Activated T-helper 1 cell treated with anti-CD3 and anti-CD28 coated beads, Interleukin-2, amount 50 U/mL, for 16 hours (primary cell): ENCODE data around the gene GNB3.

Source experiments
- DNase-seq, 2 donors: peaks; one replicate each; pipeline ENCODE4 v3.0.0-alpha.2; 2020; ENCODE audit warnings: low read depth in 1 of 2, low spot score in 1 of 2

The GNB3 gene

DNA sequence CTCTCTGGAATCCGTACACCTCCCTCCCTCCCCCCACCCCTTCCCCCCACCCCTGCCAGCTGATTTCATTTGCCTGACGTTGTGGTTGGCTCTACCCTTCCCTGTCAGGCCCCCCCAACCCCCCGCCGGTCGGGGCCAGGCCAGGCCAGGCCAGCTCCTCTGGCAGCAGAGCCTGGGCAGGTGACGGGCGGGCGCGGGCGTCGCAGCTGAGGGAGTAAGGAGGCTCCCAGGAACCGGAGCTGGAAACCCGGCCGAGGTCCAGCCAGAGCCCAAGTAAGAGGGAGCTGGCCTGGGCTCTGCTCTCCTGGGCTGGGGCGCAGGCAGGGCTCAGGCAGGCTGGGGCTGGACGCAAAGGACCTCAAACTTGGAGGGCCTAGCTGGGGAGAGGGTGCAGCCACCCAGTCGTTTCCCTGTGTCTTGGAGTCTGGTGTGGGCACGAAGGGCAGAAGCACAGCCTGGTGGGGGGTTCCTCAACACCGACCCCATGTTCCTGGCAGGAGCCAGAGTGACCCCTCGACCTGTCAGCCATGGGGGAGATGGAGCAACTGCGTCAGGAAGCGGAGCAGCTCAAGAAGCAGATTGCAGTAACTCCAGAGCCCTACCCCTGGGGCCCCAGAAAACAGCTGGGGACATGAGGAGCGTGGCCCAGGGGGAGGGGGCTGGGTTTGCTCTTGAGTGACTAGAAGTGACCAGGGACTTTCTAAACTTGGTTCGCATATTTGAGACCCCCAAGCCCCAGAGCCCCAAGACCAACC is at the start of gene GNB3:
Gene GNB3 (plus strand): TSS at position 165 of the 755 bp plus-strand sequence. CDS start 363 bp downstream, at position 528.
- DNase-seq, result no peak

DNA sequence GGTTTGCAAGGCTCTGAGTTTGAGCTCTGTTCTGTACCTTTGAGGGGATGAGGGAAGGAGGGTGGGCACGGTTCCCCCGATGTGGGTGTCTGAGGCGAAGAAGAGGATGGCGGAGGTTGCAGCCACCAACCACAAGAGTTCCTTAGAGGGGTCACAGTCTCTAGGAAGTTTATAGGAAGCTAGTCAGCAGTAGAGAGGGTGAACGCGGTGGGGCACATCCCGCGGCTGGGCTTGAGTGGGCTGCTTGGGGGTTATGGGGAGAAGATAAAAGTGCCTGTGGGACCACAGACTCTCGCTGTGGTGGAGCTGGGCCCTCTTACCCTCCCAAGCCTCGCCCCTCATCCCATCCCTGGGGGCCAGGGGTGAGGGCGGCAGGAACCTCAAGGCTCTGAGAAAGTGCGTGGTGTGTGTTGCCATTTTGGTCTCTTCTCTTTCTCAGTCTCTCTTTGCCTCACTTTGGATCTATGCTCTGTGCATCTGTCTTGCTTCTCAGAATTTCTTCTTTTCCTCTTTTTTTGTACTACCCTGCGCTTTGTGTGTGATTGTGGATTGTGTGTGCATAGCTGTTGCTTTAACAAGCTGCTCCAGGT is 48.7 kb upstream of the GNB3 start:
- no peak for DNase-seq

DNA sequence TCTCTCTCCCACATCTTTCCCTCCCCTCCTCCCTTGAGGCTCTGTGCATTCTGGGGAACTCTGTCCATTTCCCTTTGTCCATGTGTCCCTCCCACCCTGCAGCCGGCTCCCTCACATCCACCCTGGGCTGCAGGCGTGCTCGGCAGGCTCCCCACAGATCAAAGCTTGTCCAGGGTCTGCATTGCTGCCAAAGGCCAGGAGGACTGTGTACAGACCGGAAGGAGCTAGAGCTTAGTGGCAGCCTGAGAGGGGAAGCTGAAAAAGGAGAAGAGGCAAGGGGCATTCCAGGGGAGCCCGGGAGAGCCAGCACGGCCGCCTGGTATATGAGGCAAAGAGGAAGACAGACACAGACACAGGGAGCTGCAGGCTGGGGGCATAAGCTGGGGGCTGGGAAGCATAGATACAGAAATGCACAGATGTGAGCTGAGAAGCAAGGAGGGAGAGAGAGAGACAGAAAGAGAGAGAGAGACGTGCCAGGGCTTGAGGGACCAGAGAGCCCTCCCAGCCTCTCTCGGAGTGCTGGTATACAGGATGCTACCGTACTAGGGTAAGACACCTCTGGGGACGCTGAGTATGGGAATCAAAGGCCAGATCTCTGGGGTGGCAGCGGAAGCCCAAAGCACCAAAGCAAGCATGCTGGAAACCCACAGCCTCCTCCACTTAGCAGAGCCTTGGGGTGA is 48.1 kb upstream of the GNB3 start:
- DNase-seq, result no peak

DNA sequence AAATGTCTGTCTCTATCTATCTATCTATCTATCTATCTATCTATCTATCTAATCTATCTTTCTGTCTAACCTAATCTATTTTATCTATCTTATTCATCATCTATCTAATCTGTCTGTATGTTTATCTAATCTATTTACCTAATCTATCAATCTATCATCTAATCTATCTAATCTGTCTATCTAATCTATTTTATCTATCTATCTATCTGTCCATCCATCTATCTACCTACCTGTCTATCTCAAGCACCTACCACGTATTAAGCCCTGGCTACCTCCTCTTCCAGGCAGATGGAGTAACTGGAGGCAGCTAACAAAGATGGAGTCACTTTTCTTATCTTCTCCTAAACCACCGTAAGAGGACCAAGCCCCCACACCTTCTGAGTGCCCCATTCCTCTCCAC is 45.6 kb upstream of the GNB3 start:
- no peak for DNase-seq

DNA sequence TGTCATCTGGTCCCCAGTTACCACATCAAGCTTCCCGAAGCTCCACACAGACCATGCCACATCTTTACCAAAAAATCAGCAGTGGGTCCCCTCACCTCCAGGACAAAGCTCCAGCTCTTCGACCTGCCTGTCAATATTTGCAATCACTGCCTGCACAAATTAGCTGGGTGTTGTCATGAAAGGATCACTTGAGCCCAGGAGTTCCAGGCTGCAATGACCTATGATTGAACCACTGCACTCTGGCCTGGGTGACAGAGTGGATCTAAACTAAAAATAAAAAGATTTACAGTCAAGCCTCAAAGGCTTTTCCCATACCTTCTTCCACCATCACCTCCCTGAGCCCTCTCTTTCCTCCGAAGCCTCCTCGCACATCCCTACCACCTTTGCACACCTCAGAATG is 44.1 kb upstream of the GNB3 start:
- DNase-seq, result no peak

- no peak for DNase-seq
Observed at GRCh38 chr12:6799147-6799546, 41.6 kb upstream of the GNB3 start.

- no peak for DNase-seq
Observed at GRCh38 chr12:6807170-6807569, 33.6 kb upstream of the GNB3 start.

- no peak for DNase-seq
Observed at GRCh38 chr12:6809056-6809455, 31.7 kb upstream of the GNB3 start.

- DNase-seq, result no peak
Observed at GRCh38 chr12:6810758-6811157, 30.0 kb upstream of the GNB3 start.

DNA sequence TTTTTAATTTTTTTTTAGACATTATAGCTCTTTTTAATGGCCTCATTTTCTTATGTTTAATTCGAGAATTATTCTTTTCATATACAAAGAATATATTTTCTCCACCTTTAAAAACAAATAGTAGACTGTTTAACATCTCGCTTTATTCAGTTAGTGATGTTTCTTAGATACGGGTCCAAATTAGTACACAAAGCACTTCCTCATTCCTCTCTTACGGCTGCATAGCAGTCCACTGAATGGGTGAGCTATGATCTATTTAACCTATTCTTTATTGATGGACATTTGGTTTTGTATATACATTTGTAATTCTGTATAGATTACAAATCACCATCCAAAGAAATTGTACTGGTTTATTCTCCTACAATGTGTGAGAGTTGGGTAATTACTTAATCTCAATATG is 27.4 kb upstream of the GNB3 start:
- no peak for DNase-seq

DNA sequence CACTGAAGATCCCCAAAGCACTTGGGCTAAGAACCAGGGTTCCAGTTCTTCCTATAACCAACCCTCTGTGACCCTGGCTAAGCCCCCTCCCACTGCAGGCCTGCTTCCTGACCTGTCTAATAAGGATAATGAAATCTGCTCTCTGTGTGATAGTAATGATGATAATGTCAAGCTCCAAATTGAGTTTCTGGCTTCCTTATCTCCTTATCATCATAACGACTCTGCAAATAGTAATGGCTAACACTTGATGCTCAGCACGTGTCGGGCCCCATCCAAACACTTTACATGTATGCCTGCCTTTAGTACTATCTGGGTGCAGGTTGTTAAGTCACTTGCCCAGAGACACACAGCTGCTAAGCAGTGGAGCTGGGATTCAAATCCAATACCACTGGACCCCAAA is 24.1 kb upstream of the GNB3 start:
- no peak for DNase-seq

GRCh38 chr12:6817098-6817497 is 23.6 kb upstream of the GNB3 start:
- no peak for DNase-seq

GRCh38 chr12:6817662-6818157 is 23.0 kb upstream of the GNB3 start:
- DNase-seq, result no peak

- DNase-seq, result no peak
Observed at GRCh38 chr12:6818222-6818621, 22.5 kb upstream of the GNB3 start.

- no peak for DNase-seq
Observed at GRCh38 chr12:6818645-6819044, 22.1 kb upstream of the GNB3 start.

DNA sequence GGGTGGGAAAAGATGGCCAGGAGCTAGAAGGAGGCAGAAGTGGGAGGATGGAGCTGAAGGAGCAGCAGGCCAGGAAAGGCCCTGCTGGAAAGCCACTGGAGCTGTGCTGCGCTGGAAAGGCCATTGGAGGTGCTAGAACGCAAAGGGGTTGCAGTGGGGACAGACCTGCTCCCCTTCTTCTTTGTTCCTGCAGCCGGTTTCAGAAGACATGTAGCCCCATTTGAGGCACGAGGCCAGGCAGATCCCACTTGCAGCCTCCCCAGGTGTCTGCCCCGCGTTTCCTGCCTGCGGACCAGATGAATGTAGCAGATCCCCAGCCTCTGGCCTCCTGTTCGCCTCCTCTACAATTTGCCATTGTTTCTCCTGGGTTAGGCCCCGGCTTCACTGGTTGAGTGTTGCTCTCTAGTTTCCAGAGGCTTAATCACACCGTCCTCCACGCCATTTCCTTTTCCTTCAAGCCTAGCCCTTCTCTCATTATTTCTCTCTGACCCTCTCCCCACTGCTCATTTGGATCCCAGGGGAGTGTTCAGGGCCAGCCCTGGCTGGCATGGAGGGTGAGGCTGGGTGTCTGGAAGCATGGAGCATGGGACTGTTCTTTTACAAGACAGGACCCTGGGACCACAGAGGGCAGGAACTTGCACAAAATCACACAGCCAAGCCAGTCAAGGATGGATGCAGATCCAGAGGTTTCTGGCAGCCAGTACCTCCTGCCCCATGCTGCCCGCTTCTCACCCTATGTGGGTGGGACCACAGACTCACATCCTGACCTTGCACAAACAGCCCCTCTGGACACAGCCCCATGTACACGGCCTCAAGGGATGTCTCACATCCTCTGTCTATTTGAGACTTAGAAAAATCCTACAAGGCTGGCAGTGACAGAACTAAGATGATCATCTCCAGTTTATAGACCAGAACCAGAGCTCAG is 21.4 kb upstream of the GNB3 start:
- no peak for DNase-seq

DNA sequence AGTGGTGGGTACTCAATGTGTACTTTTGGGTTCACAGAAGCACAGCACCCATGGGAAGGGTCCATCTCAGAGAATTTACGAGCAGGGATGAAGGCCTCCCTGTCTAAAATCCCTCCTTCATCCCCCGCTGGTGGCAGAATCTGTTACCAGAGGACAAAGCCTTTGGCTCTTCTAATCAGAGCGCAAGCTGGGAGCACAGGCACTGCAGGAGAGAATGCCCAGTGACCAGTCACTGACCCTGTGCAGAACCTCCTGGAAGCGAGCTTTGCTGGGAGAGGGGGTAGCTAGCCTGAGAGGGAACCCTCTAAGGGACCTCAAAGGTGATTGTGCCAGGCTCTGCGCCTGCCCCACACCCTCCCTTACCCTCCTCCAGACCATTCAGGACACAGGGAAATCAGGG is 20.6 kb upstream of the GNB3 start:
- no peak for DNase-seq

- no peak for DNase-seq
Observed at GRCh38 chr12:6821591-6822425, 18.9 kb upstream of the GNB3 start, which contains the start of gene GPR162. GPR162 (plus strand) TSS chr12:6821821; CDS start chr12:6823899, 2,078 bp downstream.

GRCh38 chr12:6822426-6823135 is 18.1 kb upstream of the GNB3 start:
- no peak for DNase-seq
